OCI-LY7 (cell line): ENCODE data around the gene ATP6V0A1. TPM values are rescaled to one million over a fixed set of nuclear protein-coding genes. Genes with fewer than 3 reads are reported as not detected.

ENCODE experiments used
- BruUV-seq: library from RNA; stranded (reverse); fragments of 400-500 nt; replicated peaks from 2 replicates; lab custom pipeline; 2021; lab: Mats Ljungman, UMichigan
- CTCF ChIA-PET: fragments of 300-600 bp; sonication (Branson Sonifier 250); formaldehyde crosslinking; loops from one replicate; lab custom pipeline; 2022; ENCODE audit warnings: antibody characterized with exemption; ENCODE audit not compliant: unreplicated experiment; lab: Charles Lee
- POLR2A ChIA-PET: fragments of 300-600 bp; sonication (Branson Sonifier 250); formaldehyde crosslinking; loops from one replicate; lab custom pipeline; 2022; ENCODE audit warnings: antibody characterized with exemption; lab: Charles Lee
- DNase-seq: peaks from one replicate; pipeline ENCODE4 v3.0.0-alpha.2; 2015; ENCODE audit warnings: low spot score
- H2AFZ ChIP-seq: fragments of 200-600 bp; sonication (generic), shearing (Covaris generic); 2 replicates; pipeline ENCODE4 v1.6.1; 2014; ENCODE audit warnings: mild to moderate bottlenecking, antibody characterized with exemption, low read length, moderate library complexity
- H3K27ac ChIP-seq: fragments of 200-600 bp; sonication (generic); 2 replicates; pipeline ENCODE4 v1.5.1; 2014; ENCODE audit warnings: mixed run types, low read depth, mild to moderate bottlenecking, moderate library complexity, low read length, inconsistent platforms; ENCODE audit not compliant: poor library complexity, severe bottlenecking
- H3K36me3 ChIP-seq: fragments of 200-600 bp; sonication (generic); 2 replicates; pipeline ENCODE4 v1.6.1; 2014; ENCODE audit warnings: mild to moderate bottlenecking, antibody characterized with exemption, low read length, moderate library complexity, mixed read lengths; ENCODE audit not compliant: insufficient read depth
- H3K4me1 ChIP-seq: fragments of 200-600 bp; sonication (generic); 2 replicates; pipeline ENCODE4 v1.5.1; 2014; ENCODE audit warnings: mild to moderate bottlenecking, low read length; ENCODE audit not compliant: insufficient read depth, poor library complexity, severe bottlenecking
- H3K4me2 ChIP-seq: fragments of 200-600 bp; sonication (generic); 2 replicates; pipeline ENCODE4 v1.6.1; 2014; ENCODE audit warnings: mild to moderate bottlenecking, low read length
- H3K4me3 ChIP-seq: fragments of 200-600 bp; sonication (generic); 2 replicates; pipeline ENCODE4 v1.5.1; 2014; ENCODE audit warnings: mild to moderate bottlenecking, low read depth, low read length; ENCODE audit not compliant: poor library complexity, severe bottlenecking
- H3K79me2 ChIP-seq: fragments of 200-600 bp; sonication (generic); 2 replicates; pipeline ENCODE4 v1.6.1; 2016; ENCODE audit warnings: low read depth, mild to moderate bottlenecking, low read length, moderate library complexity, mixed read lengths; ENCODE audit not compliant: insufficient read depth
- H3K9me2 ChIP-seq: fragments of 200-600 bp; sonication (generic); 2 replicates; pipeline ENCODE4 v1.6.1; 2016; ENCODE audit warnings: mild to moderate bottlenecking, low read length, mixed read lengths; ENCODE audit not compliant: insufficient read depth
- H3K9me3 ChIP-seq: fragments of 200-600 bp; sonication (generic); 2 replicates; pipeline ENCODE4 v1.6.1; 2014; ENCODE audit warnings: mild to moderate bottlenecking, mixed run types, low read length, mixed read lengths
- H4K20me1 ChIP-seq: fragments of 200-600 bp; sonication (generic); 2 replicates; pipeline ENCODE4 v1.6.1; 2014; ENCODE audit warnings: mild to moderate bottlenecking, antibody characterized with exemption, low read length, moderate library complexity, mixed read lengths; ENCODE audit not compliant: insufficient read depth
- CTCF ChIP-seq: fragments of 200-600 bp; sonication (generic); conservative IDR thresholded peaks from 2 replicates; pipeline ENCODE4 v1.5.1; 2014; ENCODE audit warnings: mild to moderate bottlenecking, antibody characterized with exemption, low read length, moderate library complexity, mixed read lengths
- EZH2phosphoT487 ChIP-seq: fragments of 200-600 bp; sonication (generic); IDR thresholded peaks from 2 replicates; pipeline ENCODE4 v1.6.1; 2018; ENCODE audit warnings: low read depth, borderline replicate concordance, mild to moderate bottlenecking, mixed run types, antibody characterized with exemption, low read length, moderate library complexity, mixed read lengths
- intact Hi-C: fragments of 100-400 bp; cut with micrococcal nuclease; formaldehyde crosslinking; loops from one replicate; pipeline ENCODE4 v1.10.0; 2022; ENCODE audit not compliant: unreplicated experiment
- total RNA-seq, 2 experiments: library from RNA; depleted of rRNA in 1 of 2; stranded (reverse); fragments of >200 nt in 1 of 2; shearing (Covaris generic) in 1 of 2; gene quantifications; 2 replicates each; pipeline ENCODE4 v1.2.3, GENCODE V29; 2014 to 2022

Gene ATP6V0A1
- total RNA-seq, 2 experiments from 2014 or later, result 19.8 to 46.9 TPM

GRCh38 chr17:42431758-42432161 lies 26.9 kb upstream of the ATP6V0A1 start:
- Histone ChIP-seq H3K79me2 (no peaks in the 10 kb centered on the region), H3K4me1 (peaks cover 14% of the 10 kb centered on the region), H3K9me2 (no peaks in the 10 kb centered on the region), H3K9me3 (no peaks in the 10 kb centered on the region), H3K4me2 (no peak overlapping the region), H2AFZ (no peak overlapping the region), H3K36me3 (no peaks in the 10 kb centered on the region), H3K27ac (no peak overlapping the region), H3K4me3 (no peak overlapping the region), H4K20me1 (no peaks in the 10 kb centered on the region)
- no peak for TF ChIP-seq EZH2phosphoT487
- no peak for TF ChIP-seq CTCF
- POLR2A ChIA-PET, result interaction anchor here (1.1 to 1.3 kb wide), 3 partner anchors 10 to 98 kb away, joined by 3 to 5 read pairs (median 3); no protein-coding TSS in a partner anchor
- DNase-seq, result no peak
- CTCF ChIA-PET, result no interaction called here
- no TSS peak for BruUV-seq
- intact Hi-C loops, result no loop called here

- DNase-seq, result no peak
- CTCF ChIA-PET, result no interaction called here
- intact Hi-C loops, result no loop called here
- Histone ChIP-seq H3K36me3 (no peaks in the 10 kb centered on the region), H3K4me2 (no peak overlapping the region), H3K4me1 (peaks cover 25% of the 10 kb centered on the region), H4K20me1 (no peaks in the 10 kb centered on the region), H3K9me2 (no peaks in the 10 kb centered on the region), H2AFZ (no peak overlapping the region), H3K9me3 (no peaks in the 10 kb centered on the region), H3K27ac (no peak overlapping the region), H3K79me2 (no peaks in the 10 kb centered on the region), H3K4me3 (no peak overlapping the region)
- TF ChIP-seq EZH2phosphoT487, result no peak
- no peak for TF ChIP-seq CTCF
- BruUV-seq, result no TSS peak
- POLR2A ChIA-PET, result no interaction called here
Measured at GRCh38 chr17:42436391-42436790, 22.3 kb upstream of the ATP6V0A1 start.

- BruUV-seq, result no TSS peak
Measured at GRCh38 chr17:42438600-42439567, 19.8 kb upstream of the ATP6V0A1 start.

More at GRCh38 chr17:42438600-42439567, 19.8 kb upstream of the ATP6V0A1 start:
- Histone ChIP-seq H2AFZ (peak overlapping the region; percentile 37; the same call in 1 of the 2 replicates), H3K4me2 (peak overlapping the region; percentile 68), H4K20me1 (no peaks in the 10 kb centered on the region), H3K9me2 (no peaks in the 10 kb centered on the region), H3K9me3 (no peaks in the 10 kb centered on the region), H3K36me3 (no peaks in the 10 kb centered on the region), H3K27ac (peak overlapping the region; percentile 35), H3K4me3 (peak overlapping the region; percentile 4), H3K79me2 (no peaks in the 10 kb centered on the region), H3K4me1 (peaks cover 34% of the 10 kb centered on the region)
- intact Hi-C loops, result loop anchor here (1.0 to 2.0 kb wide), 2 partner anchors 18 to 78 kb away; no protein-coding TSS in a partner anchor
- CTCF ChIA-PET, result no interaction called here
- POLR2A ChIA-PET, result interaction anchor here (0.6 kb wide), 1 partner anchor 50 kb away, joined by 3 read pairs; no protein-coding TSS in a partner anchor
- DNase-seq, result peak; percentile 82
- TF ChIP-seq CTCF, result peak; percentile 77
- no peak for TF ChIP-seq EZH2phosphoT487
